Tibial artery (tissue), 4 donors: ENCODE results near the gene ERI3.

Experiments used
- DNase-seq, 2 donors: peaks; one replicate each; pipeline ENCODE4 v3.0.0-alpha.2; 2019
- H3K27ac ChIP-seq, 2 donors: fragments of 200-600 bp; sonication (generic) in 1 of 2; 1 replicate in 1 of 2; 2 replicates in 1 of 2; pipeline ENCODE4 v1.5.1; 2018 to 2019; ENCODE audit warnings: mild to moderate bottlenecking in 1 of 2
- H3K27me3 ChIP-seq, 2 donors: fragments of 200-600 bp; sonication (generic) in 1 of 2; one replicate each; pipeline versions ENCODE4 v1.5.1 to v1.6.0; 2016 to 2019
- H3K36me3 ChIP-seq, 3 donors: fragments of 200-600 bp; sonication (generic) in 2 of 3; one replicate each; pipeline ENCODE4 v1.5.1; 2016 to 2019; ENCODE audit warnings: mild to moderate bottlenecking in 2 of 3
- H3K4me1 ChIP-seq, 4 donors: fragments of 200-600 bp; sonication (generic) in 2 of 4; 1 replicate in 3 of 4; 2 replicates in 1 of 4; pipeline ENCODE4 v1.5.1; 2016 to 2019
- H3K4me3 ChIP-seq, 2 donors: fragments of 200-600 bp; sonication (generic) in 1 of 2; 1 replicate in 1 of 2; 2 replicates in 1 of 2; pipeline ENCODE4 v1.5.1; 2018 to 2019; ENCODE audit warnings: mild to moderate bottlenecking in 2 of 2
- H3K9me3 ChIP-seq, 3 donors: fragments of 200-600 bp; sonication (generic) in 1 of 3; one replicate each; pipeline ENCODE4 v1.5.1; 2016 to 2019
- intact Hi-C: fragments of 100-400 bp; cut with DNase I; formaldehyde crosslinking; loops from one replicate; pipeline ENCODE4 v1.15.0; 2023; ENCODE audit warnings: low total_unique reads
- TF ChIP-seq, protein P1 (sequence below), 2 experiments: fragments of 200-600 bp in 1 of 2; fragments of 450-650 bp in 1 of 2; IDR thresholded peaks; one replicate each; pipeline ENCODE4 v1.5.1; 2017 to 2019; ENCODE audit warnings: antibody characterized with exemption in 2 of 2, mild to moderate bottlenecking in 1 of 2, moderate library complexity in 1 of 2

Gene ERI3

GRCh38 chr1:44380666-44381177 lies 25.7 kb upstream of the ERI3 start:
- Histone ChIP-seq H3K27me3 (peaks cover 0 to 2% of the 10 kb centered on the region in 2 donors), H3K36me3 (no peaks in the 10 kb centered on the region), H3K4me3 (no peak overlapping the region), H3K4me1 (no peaks in the 10 kb centered on the region), H3K27ac (no peak overlapping the region), H3K9me3 (no peaks in the 10 kb centered on the region)
- intact Hi-C loops = no loop called here
- DNase-seq = no peak
- TF ChIP-seq, protein P1, sequence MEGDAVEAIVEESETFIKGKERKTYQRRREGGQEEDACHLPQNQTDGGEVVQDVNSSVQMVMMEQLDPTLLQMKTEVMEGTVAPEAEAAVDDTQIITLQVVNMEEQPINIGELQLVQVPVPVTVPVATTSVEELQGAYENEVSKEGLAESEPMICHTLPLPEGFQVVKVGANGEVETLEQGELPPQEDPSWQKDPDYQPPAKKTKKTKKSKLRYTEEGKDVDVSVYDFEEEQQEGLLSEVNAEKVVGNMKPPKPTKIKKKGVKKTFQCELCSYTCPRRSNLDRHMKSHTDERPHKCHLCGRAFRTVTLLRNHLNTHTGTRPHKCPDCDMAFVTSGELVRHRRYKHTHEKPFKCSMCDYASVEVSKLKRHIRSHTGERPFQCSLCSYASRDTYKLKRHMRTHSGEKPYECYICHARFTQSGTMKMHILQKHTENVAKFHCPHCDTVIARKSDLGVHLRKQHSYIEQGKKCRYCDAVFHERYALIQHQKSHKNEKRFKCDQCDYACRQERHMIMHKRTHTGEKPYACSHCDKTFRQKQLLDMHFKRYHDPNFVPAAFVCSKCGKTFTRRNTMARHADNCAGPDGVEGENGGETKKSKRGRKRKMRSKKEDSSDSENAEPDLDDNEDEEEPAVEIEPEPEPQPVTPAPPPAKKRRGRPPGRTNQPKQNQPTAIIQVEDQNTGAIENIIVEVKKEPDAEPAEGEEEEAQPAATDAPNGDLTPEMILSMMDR (IDR thresholded peaks at IDR 0.05) = no peak

- H3K27me3 ChIP-seq = no peaks in the 10 kb centered on the region
- no peak overlapping the region for H3K4me3 ChIP-seq
- no peaks in the 10 kb centered on the region for H3K36me3 ChIP-seq
- H3K4me1 ChIP-seq = no peaks in the 10 kb centered on the region
- no peak overlapping the region for H3K27ac ChIP-seq
- no peaks in the 10 kb centered on the region for H3K9me3 ChIP-seq
- TF ChIP-seq, protein P1 (IDR thresholded peaks at IDR 0.05) = peak; percentile 58 to 59
- peak in 1 of 2 donors; percentile 30 for DNase-seq
- intact Hi-C loops = loop anchor here (5.0 kb wide), 1 partner anchor 219 kb away; no protein-coding TSS in a partner anchor
Observed at GRCh38 chr1:44377925-44378784, 23.1 kb upstream of the ERI3 start.

DNA sequence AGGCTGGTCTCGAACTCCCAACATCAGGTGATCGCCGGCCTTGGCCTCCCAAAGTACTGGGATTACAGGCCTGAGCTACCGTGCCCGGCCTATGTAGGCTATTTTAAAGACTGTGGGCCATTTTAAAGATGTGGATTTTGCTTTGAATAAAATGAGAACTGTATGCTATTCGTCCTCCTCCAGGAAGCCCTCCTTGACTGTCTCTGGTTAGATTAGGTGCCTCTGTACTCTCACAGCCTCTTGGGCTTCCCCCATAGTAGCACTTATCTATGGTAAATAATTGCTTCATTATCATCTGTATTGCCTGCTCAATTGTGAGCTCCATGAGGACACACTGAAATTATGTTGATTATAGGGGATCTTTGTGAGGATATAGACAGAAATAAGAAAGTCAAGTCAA lies 20.5 kb upstream of the ERI3 start:
- Histone ChIP-seq H3K4me3 (no peak overlapping the region), H3K9me3 (no peaks in the 10 kb centered on the region), H3K4me1 (no peaks in the 10 kb centered on the region), H3K27me3 (no peaks in the 10 kb centered on the region), H3K36me3 (no peaks in the 10 kb centered on the region), H3K27ac (no peak overlapping the region)
- intact Hi-C loops = loop anchor here (5.0 kb wide), 1 partner anchor 222 kb away; no protein-coding TSS in a partner anchor
- TF ChIP-seq, protein P1 (IDR thresholded peaks at IDR 0.05) = no peak
- no peak for DNase-seq

- Histone ChIP-seq H3K27ac (no peak overlapping the region), H3K9me3 (no peaks in the 10 kb centered on the region), H3K4me1 (no peaks in the 10 kb centered on the region), H3K4me3 (no peak overlapping the region), H3K27me3 (peaks cover 0 to 3% of the 10 kb centered on the region in 2 donors), H3K36me3 (no peaks in the 10 kb centered on the region)
- TF ChIP-seq, protein P1 (IDR thresholded peaks at IDR 0.05) = no peak
- no peak for DNase-seq
- intact Hi-C loops = no loop called here
Observed at GRCh38 chr1:44371206-44371605, 16.1 kb upstream of the ERI3 start.

GRCh38 chr1:44368471-44369151 lies 13.6 kb upstream of the ERI3 start:
- no peak overlapping the region for H3K4me3 ChIP-seq
- H3K4me1 ChIP-seq = no peaks in the 10 kb centered on the region
- no peak for DNase-seq
- no peak overlapping the region for H3K27ac ChIP-seq
- TF ChIP-seq, protein P1 (IDR thresholded peaks at IDR 0.05) = no peak
- H3K27me3 ChIP-seq = peaks cover 0 to 7% of the 10 kb centered on the region in 2 donors
- no peaks in the 10 kb centered on the region for H3K9me3 ChIP-seq
- intact Hi-C loops = no loop called here
- no peaks in the 10 kb centered on the region for H3K36me3 ChIP-seq
